GM12872 (cell line): ENCODE measurements around the gene NDUFB1.
A peak's percentile ranks its signal among the peaks of the same experiment; 100 is the strongest.

Source experiments
- TF ChIP-seq, protein P1 (sequence below): IDR thresholded peaks from 3 replicates; pipeline ENCODE4 v1.5.1; 2011; ENCODE audit warnings: low read depth, mild to moderate bottlenecking, low read length, moderate library complexity; ENCODE audit not compliant: insufficient read depth

The NDUFB1 gene

GRCh38 chr14:92093320-92093719 is 28.2 kb downstream of the NDUFB1 start:
- TF ChIP-seq, protein P1, sequence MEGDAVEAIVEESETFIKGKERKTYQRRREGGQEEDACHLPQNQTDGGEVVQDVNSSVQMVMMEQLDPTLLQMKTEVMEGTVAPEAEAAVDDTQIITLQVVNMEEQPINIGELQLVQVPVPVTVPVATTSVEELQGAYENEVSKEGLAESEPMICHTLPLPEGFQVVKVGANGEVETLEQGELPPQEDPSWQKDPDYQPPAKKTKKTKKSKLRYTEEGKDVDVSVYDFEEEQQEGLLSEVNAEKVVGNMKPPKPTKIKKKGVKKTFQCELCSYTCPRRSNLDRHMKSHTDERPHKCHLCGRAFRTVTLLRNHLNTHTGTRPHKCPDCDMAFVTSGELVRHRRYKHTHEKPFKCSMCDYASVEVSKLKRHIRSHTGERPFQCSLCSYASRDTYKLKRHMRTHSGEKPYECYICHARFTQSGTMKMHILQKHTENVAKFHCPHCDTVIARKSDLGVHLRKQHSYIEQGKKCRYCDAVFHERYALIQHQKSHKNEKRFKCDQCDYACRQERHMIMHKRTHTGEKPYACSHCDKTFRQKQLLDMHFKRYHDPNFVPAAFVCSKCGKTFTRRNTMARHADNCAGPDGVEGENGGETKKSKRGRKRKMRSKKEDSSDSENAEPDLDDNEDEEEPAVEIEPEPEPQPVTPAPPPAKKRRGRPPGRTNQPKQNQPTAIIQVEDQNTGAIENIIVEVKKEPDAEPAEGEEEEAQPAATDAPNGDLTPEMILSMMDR, result peak; percentile 35; the same call in 1 of the 3 replicates

GRCh38 chr14:92088494-92088893 is 33.0 kb downstream of the NDUFB1 start:
- TF ChIP-seq, protein P1, result no peak

- TF ChIP-seq, protein P1, result no peak
These were observed 47.0 kb downstream of the NDUFB1 start for GRCh38 chr14:92074555-92074954.
